Renal cortical epithelial cell (primary cell): Measurements from ENCODE around the gene STAU1. TPM values are rescaled to one million over a fixed set of nuclear protein-coding genes. Genes with fewer than 3 reads are reported as not detected.
"Not testable (repeated sequence)": the region's sequence is repeated elsewhere in the genome, so short reads cannot be mapped to it uniquely, and the experiment has no call there.

ENCODE experiments used
- DNase-seq: peaks from one replicate; pipeline ENCODE4 v3.0.0-alpha.2; 2011; ENCODE audit warnings: low read depth
- total RNA-seq: library from RNA; depleted of rRNA; stranded (reverse); fragments of >200 nt; gene quantifications from 2 replicates; pipeline ENCODE4 v1.2.3, GENCODE V29; 2014

Gene STAU1
- total RNA-seq, 1 donor from 2014 or later = 117 TPM

DNA sequence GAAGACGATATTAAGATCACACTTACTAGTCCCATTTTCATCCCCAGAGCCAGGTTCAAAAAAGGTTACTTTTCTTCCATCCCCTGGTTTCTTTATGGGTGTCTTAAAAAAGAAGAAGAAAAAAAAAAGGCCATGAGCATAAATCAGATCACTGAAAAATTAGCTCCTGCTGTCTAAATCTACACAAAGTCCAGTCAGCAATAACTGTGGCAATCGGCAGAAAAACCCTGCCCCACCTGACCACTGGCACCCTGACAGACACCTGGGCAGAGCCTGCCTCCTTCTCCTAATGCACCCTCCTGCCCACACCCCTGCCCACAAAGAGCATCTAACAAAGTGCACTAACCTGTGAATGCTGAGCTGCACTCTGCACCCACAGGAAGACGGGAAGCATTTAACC lies 69.8 kb downstream of the STAU1 start:
- no peak for DNase-seq

DNA sequence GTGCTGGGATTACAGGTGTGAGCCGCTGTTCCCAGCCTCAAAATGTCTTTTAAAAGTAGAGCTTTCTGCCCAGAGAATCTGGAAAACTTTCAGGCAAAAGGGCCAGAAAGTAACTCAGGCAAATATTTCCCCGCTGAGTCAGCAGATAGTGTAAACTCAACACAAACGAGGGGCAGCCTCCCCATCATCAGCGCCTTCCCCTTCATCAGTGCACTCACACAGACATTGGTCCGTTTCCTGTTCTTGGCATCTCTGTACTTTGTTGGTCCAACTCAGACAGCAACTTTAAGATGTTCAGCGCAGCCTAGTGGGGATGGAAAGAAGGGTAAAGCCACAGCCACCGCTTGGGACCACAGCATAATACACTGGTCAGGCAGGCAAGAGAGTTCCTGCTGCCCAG lies 72.6 kb downstream of the STAU1 start:
- no peak for DNase-seq

DNA sequence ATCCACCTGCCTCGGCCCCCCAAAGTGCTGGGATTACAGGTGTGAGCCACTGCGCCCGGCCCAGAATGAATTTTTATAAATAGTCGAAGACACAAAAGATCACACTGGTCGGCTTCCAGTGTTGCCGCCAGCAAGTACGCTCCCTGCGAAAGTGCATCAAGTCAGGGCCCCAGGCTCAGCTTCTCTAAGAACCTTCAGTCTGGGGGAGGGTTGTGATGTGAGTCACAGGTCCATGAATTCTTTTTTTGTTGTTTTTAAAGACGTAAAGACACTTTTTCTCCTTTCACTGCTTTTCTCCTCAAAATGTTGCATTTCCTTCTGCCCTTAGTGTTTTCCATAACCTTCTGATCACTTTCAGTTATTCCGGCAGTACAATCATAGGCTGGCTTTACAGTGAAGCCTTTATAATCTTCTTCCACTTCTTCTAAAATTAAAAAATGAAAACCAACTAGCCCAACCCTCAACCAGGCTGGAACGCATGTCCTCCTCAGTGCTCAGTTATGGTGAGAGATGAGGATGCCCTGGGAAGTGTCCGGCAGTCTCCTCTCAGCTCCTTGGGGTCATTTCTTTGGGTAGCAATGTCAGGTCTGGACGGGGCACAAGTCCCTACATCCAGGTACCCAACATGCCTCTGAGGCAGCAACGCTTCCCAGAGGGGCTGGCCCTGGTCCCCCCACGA lies 75.4 kb downstream of the STAU1 start:
- no peak for DNase-seq

DNA sequence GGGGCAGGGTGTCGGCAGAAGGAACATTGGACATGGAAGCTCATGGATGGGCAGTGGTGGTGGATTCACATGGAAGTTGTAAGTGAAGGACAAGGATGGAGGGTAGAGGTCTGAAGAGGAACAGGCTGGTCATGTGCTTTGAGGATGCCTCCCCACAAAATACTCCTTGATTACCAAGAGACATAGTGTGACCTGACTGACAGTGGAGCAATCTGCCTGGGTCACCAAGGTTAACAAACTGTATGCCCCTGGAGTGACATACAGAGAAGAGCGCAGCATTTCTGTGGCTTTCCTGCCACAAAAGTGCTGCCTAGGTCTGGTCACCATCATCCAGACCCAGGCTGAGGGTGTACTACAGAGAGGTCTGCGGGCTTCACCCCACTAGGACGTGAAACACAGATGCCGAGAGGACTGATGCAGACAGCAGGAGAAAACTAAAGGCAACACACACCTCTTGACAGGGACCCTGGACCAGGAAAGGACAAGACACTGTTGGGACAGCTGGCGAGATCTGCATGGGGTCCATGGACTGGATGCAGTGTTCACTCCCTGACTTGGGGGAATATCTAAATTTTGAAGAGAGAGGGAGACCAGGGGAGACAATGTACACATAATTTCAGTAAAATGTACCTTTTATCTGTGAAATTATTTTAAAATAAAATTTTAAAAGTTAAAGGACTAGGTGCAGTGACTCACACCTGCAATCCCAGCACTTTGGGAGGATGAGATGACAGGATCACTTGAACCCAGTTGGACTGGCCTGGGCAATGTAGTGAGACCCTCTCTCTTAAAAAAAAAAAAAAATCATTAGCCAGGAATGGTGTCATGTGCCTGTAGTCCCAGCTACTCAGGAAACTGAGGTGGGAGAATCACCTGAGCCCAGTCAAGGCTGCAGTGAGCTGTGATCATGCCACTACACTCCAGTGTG lies 77.1 kb downstream of the STAU1 start:
- DNase-seq = no peak

DNA sequence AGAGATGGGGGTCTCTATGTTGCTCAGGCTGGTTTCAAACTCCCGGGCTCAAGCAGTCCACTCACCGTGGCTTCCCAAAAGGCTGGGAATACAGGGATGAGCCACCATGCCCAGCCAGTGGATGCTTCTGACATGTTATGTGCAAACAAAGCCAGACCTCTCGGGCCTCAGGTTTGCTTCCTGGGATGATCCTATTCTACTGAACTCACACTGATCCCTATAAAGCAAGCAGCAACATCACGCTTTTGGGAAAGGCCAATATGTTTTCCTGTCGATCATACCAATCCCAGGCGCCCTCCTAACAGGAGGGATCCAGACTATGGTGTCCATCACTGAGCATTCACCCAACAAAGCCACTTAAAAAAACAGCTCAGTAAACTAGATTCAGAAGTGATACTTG lies 81.8 kb downstream of the STAU1 start:
- no peak for DNase-seq

DNA sequence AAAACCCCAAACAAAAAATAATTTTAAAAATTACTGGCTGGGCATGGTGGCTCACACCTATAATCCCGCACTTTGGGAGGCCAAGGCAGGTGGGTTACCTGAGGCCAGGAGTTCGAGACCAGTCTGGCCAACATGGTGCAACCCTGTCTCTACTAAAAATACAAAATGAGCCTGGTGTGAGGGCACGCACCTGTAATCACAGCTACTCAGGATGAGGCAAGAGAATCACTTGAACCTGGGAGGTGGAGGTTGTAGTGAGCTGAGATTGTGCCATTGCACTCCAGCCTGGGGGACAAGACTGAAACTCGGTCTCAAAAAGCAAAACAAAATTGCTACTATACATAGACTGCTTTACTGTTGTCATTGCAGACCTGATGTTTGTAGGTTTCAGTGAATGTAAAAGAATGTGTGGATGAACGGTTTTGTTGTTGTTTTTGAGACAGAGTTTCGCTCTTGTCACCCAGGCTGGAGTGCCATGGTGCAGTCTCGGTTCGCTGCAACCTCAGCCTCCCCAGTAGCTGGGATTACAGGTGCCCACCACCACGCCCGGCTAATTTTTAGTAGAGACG lies 83.1 kb downstream of the STAU1 start:
- not testable (repeated sequence) for DNase-seq

DNA sequence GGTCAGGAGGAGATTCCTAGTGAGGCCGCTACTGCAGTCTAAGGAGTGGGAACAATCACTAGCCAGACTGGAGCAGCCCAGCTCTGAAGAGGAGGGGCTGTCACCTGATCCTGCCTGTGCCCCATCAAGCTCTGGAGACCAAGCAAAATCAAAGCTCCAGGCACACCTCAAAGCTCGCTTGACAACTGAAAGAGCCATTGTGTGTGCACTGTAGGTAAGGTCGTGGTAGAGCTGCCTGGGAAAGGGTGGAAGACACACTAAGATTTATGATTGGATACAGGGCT lies 83.8 kb downstream of the STAU1 start:
- no peak for DNase-seq

DNA sequence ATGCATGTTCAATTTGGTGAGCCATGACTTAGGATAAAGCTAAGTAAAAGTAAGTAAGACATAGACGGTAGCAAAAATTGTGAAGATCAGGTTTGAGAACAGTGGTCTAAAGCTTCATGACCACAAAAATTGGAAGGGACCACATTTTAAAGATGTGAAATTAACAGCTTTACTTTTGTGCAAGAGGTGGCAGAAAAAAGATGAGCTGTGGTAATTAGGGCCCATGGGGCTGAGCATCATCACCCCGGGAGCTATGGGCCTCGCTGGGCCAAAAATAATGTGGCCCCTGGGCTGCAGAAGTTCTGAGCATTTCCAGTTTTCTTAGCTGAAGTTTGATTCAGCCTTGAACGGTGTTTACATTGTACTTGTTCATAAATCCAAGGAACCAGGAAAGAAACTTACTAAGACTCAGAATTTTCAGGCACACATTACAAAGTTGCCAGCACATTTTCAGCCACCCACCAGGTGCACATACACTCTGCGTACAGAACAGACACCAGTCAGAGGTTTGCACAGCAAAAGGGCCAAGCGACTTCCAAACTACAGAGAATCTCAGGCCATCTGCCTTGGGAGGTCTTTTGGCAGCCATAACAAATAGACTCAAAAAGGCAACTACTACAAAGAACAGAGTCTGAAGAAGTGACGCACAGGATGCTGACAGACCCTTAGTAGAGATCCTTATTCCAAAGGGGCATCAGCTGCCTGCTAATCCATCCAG lies 84.3 kb downstream of the STAU1 start:
- no peak for DNase-seq

DNA sequence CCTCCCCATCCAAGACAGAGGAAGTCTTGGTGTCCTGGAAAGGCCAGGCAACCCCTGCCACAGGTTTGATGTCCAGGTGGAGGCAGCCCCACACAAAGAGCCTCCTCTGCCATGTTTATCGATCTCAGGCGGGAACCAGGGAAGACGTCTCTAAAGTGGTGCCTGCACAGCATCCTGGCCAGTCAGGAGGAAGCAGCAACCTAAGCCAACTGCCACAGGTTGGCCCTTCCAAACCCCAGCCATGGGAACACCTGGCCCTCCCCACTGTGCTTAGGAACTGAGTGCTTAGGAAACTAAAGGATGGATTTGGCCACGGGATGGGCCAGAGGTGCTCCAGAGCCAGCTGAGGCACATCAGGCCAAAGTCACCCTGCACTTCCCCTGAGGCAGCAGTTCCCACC lies 85.1 kb downstream of the STAU1 start:
- DNase-seq = no peak

DNA sequence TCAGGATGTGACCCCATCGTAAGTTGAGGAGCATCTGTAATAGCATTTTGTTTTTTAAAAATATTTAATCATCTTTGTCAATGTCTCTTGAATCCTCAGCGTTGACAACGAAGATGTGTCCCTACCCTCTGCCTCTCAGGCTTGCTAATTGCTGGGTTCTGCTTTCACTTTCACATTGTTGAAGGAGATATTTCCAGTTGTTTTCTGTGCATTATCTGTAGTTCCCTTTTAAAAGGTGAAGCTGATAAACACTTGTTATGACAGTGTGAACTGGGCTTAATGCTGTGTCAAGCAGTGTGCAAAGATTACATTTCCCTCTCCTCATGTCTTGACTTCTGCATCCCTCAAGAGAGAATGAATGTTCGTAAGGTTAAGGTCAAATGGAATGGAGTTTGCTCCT lies 87.2 kb downstream of the STAU1 start:
- DNase-seq = no peak

DNA sequence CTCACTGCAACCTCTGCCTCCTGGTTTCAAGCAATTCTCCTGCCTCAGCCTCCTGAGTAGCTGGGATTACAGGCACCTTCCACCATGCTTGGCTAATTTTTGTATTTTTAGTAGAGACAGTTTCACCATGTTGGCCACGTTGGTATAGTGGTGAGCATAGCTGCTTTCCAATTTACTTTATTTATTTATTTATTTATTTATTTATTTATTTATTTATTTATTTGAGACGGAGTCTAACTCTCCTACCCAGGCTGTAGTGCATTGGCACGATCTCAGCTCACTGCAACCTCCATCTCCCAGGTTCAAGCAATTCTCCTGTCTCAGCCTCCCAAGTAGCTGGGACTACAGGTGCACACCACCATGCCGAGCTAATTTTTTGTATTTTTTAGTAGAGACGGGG lies 87.8 kb downstream of the STAU1 start:
- not testable (repeated sequence) for DNase-seq

DNA sequence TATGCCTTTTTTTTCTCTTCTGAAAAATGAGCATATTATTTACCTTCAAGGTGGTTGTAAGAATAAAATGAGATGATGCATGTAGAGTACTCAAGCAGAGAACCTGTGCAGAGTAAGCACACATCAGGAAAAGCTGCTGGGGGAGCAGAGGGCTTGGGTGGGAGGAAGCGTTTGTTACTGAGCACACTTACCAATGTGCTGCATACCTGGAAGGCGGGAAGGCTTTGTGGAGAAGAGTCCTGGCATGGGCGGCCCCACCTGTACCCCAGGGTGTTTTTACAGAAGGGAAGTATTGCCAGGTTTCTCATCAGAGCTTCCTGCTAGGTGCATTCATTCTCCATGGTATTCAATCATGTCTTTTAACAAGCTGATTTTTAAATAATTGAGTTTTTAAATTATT lies 89.1 kb downstream of the STAU1 start:
- no peak for DNase-seq

DNA sequence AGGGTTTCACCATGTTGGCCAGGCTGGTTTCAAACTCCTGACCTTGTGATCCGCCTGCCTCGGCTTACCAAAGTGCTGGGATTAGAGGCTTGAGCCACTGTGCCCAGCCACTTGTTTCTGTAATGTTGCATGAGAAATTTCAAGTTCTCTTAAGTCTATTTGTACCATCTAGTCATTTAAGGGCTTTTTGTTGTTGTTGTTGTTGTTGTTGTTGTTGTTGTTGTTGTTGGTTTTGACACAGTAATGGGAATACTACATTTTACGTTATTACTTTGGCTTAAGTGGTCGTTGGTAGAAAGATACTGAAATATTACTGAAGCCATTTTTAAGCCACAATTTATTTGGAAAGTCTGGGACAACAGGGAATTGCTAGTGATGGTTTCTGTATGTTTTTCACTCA lies 90.0 kb downstream of the STAU1 start:
- no peak for DNase-seq

DNA sequence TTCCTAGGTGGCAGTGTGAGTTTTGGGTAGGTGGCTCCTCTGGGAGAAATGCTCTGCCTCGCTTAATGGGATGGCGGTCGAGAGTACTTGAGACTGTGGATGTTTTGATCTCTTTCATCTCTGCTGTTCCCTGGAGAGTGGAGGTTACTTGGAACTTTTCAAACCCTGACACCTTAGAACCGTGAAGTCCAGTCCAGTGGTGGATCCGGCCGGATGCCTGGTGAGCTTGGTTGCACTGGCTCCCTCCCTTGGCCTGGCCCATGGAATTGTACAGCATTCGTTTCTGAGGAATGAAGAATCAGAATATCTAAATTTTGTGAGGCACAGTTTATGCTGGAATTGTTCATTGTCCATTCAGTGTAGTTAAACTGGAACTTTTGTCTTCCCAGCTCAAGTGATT lies 91.0 kb downstream of the STAU1 start:
- DNase-seq = no peak

DNA sequence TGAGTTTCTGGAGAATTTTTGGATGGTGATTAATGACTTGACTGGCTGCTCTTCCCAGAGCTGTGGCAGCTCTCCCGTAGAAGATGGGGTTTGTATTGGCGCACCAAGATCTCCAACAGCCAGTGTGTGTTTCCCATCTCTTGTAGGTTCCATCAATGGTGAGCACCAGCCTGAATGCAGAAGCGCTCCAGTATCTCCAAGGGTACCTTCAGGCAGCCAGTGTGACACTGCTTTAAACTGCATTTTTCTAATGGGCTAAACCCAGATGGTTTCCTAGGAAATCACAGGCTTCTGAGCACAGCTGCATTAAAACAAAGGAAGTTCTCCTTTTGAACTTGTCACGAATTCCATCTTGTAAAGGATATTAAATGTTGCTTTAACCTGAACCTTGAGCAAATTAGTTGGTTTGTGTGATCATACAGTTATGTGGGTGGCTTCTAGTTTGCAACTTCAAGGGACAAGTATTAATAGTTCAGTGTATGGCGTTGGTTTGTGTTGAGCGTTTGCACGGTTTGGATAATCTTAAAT lies 91.9 kb downstream of the STAU1 start:
- no peak for DNase-seq

DNA sequence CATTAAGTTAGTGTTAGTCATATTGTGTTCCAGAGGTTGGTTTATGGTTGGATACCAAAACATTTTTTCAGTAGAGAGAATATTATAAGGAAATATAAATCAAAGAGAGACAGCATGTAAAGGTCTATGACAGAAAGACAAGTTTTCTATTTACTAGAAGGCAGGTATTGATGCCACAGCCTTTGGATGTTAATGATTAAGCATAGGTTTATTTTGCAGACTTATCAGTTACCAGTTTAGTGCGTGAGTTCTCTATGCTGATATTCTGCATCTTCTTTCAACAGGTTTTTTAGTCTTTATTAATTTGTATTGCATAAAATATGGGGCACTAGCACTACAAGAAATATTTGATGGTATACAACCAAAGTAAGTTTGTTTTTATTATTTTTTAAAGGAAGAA lies 96.4 kb downstream of the STAU1 start:
- DNase-seq = no peak

DNA sequence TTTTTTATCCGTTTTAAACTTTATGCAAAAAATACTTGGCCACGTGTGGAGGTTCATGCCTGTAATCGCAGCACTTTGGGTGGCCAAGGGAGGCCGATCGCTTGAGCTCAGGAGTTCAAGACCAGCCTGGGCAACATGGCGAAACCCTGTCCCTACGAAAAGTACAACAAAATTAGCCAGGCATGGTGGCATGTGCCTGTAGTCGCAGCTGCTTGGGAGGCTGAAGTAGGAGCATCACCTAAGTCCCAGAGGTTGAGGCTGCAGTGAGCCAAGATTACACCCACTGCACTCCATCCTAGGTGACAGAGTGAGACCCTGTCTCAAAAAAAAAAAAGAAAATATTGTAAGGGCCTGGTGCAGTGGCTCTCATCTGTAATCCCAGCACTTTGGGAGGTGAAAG lies 97.0 kb downstream of the STAU1 start:
- DNase-seq = no peak

DNA sequence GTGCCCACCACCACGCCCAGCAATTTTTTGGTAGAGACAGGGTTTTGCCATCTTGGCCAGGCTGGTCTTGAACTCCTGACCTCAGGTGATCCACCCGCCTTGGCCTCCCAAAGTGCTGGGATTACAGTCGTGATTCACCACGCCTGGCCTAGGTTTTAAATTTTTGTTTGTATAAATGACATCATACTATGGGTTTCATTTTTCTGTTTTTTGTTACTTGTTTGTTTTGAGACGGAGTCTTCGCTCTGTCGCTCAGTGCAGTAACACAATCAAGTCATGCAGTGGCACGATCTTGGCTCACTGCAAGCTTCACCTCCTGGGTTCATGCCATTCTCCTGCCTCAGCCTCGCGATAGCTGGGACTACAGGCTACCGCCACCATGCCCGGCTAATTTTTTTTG lies 105.8 kb downstream of the STAU1 start:
- DNase-seq = not testable (repeated sequence)

DNA sequence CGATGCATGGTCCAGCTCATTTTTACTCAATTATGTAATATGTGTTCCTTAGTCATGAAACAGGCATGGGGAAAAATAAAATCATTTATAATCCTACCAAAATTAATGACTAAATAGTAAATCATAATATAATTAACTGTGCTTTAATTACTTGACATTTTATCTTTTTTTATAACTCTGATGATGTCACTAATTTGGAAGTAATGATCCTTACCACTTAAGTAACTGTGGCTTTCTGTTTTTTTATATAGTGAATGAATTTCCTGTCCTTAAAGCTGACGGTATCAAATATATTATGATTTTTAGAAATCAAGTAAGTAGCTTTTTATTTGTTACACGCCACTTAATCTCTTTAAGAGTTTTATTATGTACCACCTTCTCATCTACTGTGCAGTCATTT lies 109.8 kb downstream of the STAU1 start:
- DNase-seq = no peak

DNA sequence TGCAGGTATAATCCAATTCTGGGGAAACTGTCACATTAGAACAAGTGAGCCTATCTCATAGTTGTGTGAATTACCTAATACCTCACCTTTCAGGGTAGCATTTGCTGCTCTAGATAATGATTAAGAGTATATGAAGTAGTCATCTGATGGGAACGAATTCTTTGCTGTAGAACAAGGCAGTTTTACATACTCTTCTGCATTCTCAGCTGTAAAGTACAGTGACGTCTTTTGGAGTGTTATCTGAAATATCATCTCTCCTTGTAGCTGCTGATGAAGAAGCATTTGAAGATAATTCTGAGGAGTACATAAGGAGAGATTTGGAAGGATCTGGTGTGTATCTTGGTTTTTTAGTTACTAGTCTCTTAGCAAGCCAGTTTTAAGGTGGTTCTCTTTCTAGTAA lies 113.6 kb downstream of the STAU1 start:
- no peak for DNase-seq
